GM12892 (cell line): ENCODE measurements around the gene RUVBL2.

Source experiments
- POLR2A ChIP-seq: IDR thresholded peaks from 2 replicates; pipeline ENCODE4 v1.6.1; 2011; ENCODE audit warnings: low read depth, low read length, control low read depth
- POLR2AphosphoS5 ChIP-seq: IDR thresholded peaks from 2 replicates; pipeline ENCODE4 v1.6.1; 2011; ENCODE audit warnings: low read depth, low read length, control low read depth

GRCh38 chr19:48982280-48982679, 11.4 kb upstream of the RUVBL2 start:
- no peak for TF ChIP-seq POLR2A
- TF ChIP-seq POLR2AphosphoS5 = no peak
